Choroid plexus epithelial cell (primary cell): Measurements from ENCODE around the gene DOK4.
"Not testable (repeated sequence)": the region's sequence is repeated elsewhere in the genome, so short reads cannot be mapped to it uniquely, and the experiment has no call there.

Source experiments
- DNase-seq: peaks from one replicate; pipeline ENCODE4 v3.0.0-alpha.2; 2010; ENCODE audit warnings: low read depth
- H3K4me3 ChIP-seq: 2 replicates; pipeline ENCODE4 v1.5.1; 2011; ENCODE audit warnings: low read depth, mild to moderate bottlenecking, control low read depth, low read length, moderate library complexity
- TF ChIP-seq, protein P1 (sequence below): conservative IDR thresholded peaks from 2 replicates; pipeline ENCODE4 v1.5.1; 2011; ENCODE audit warnings: low read depth, mild to moderate bottlenecking, control low read depth, inconsistent platforms, low read length, moderate library complexity

DOK4 gene

GRCh38 chr16:57505169-57505568, 18.9 kb upstream of the DOK4 start:
- TF ChIP-seq, protein P1, sequence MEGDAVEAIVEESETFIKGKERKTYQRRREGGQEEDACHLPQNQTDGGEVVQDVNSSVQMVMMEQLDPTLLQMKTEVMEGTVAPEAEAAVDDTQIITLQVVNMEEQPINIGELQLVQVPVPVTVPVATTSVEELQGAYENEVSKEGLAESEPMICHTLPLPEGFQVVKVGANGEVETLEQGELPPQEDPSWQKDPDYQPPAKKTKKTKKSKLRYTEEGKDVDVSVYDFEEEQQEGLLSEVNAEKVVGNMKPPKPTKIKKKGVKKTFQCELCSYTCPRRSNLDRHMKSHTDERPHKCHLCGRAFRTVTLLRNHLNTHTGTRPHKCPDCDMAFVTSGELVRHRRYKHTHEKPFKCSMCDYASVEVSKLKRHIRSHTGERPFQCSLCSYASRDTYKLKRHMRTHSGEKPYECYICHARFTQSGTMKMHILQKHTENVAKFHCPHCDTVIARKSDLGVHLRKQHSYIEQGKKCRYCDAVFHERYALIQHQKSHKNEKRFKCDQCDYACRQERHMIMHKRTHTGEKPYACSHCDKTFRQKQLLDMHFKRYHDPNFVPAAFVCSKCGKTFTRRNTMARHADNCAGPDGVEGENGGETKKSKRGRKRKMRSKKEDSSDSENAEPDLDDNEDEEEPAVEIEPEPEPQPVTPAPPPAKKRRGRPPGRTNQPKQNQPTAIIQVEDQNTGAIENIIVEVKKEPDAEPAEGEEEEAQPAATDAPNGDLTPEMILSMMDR, result no peak
- no peak for DNase-seq
- no peak overlapping the region for H3K4me3 ChIP-seq

- TF ChIP-seq, protein P1, result no peak
- H3K4me3 ChIP-seq, result no peak overlapping the region
- no peak for DNase-seq
Observed at GRCh38 chr16:57504491-57504890, 18.2 kb upstream of the DOK4 start.

GRCh38 chr16:57504001-57504400, 17.7 kb upstream of the DOK4 start:
- no peak for DNase-seq
- TF ChIP-seq, protein P1, result no peak
- no peak overlapping the region for H3K4me3 ChIP-seq

DNA sequence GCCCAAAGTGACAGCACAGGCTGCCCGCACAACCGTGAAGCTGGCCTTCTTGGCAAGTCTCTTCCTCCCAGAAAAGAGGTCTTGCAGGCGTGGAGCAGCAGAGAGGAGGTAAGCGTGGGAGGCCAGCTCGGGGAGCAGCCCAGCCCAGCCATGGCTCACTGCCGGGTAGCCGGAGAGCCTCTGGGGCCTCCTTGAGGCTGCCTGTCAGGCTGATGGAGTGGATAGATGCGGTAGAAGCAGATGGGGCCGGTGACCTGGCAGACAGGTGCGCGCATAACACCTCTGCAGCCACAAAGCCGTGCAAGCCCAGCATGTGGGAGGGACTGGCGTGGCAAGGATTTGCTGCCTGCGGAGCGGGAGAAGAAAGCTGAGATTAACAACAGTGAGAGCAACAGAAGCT, 17.1 kb upstream of the DOK4 start:
- no peak overlapping the region for H3K4me3 ChIP-seq
- no peak for DNase-seq
- TF ChIP-seq, protein P1, result no peak

GRCh38 chr16:57502048-57502775, 15.9 kb upstream of the DOK4 start:
- TF ChIP-seq, protein P1, result no peak
- no peak for DNase-seq
- no peak overlapping the region for H3K4me3 ChIP-seq

- TF ChIP-seq, protein P1, result no peak
- no peak overlapping the region for H3K4me3 ChIP-seq
- no peak for DNase-seq
Observed at GRCh38 chr16:57501492-57501891, 15.2 kb upstream of the DOK4 start.

DNA sequence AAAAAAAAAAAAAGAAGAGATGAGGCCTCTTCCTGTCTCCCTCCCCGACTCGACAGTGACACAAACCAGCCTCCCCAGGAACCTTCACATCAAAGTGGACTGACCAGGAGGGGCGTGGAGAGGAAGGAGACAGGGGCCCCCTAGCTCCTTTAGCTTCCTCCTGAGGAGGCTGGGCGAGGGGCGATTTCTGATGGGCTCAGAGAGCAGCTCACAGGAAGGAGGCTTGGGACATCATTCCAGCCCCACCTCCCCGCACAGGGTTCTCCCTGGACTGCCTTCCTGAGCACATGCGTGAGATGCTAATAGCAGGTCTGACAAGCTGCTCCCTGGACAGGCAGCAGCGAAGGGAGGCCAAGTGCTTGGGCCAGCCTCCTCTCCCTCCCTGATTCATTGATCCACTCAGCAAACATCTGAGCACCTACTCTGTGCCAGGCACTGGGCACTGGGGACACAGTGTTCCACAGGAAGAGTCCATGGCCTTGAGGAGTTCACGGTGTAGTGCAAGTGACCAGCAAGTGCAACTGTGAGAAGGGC, 14.4 kb upstream of the DOK4 start:
- TF ChIP-seq, protein P1, result no peak
- no peak overlapping the region for H3K4me3 ChIP-seq
- DNase-seq, result no peak

GRCh38 chr16:57499941-57500340, 13.6 kb upstream of the DOK4 start:
- not testable (repeated sequence) for DNase-seq, H3K4me3 ChIP-seq
